Neural cell (in vitro differentiated cells): ENCODE data around the gene YBX2. TPM values are rescaled to one million over a fixed set of nuclear protein-coding genes. Genes with fewer than 3 reads are reported as not detected.
"Not testable (repeated sequence)": the region's sequence is repeated elsewhere in the genome, so short reads cannot be mapped to it uniquely, and the experiment has no call there.

Source experiments
- H2AFZ ChIP-seq: fragments of 200-600, 300-800 bp; sonication (generic), shearing (Covaris generic); 2 replicates; pipeline ENCODE4 v1.6.0; 2014; ENCODE audit warnings: low read depth, mild to moderate bottlenecking, antibody characterized with exemption, low read length, moderate library complexity
- H3F3A ChIP-seq: fragments of 200-600 bp; shearing (Covaris generic); 2 replicates; pipeline ENCODE4 v1.6.1; 2016; ENCODE audit warnings: mild to moderate bottlenecking, moderate library complexity, mixed read lengths, antibody characterized with exemption, low read length; ENCODE audit not compliant: insufficient read depth, poor library complexity, severe bottlenecking
- H3K27ac ChIP-seq: fragments of 200-600, 300-800 bp; sonication (generic), shearing (Covaris generic); 2 replicates; pipeline ENCODE4 v1.5.1; 2014; ENCODE audit warnings: mild to moderate bottlenecking, low read length, moderate library complexity
- H3K27me3 ChIP-seq: fragments of 300-800, 200-600 bp; sonication (generic), shearing (Covaris generic); 2 replicates; pipeline ENCODE4 v1.6.0; 2014; ENCODE audit warnings: mild to moderate bottlenecking, low read depth, low read length, moderate library complexity; ENCODE audit not compliant: insufficient read depth
- H3K36me3 ChIP-seq: fragments of 300-800, 200-600 bp; sonication (generic), shearing (Covaris generic); 2 replicates; pipeline ENCODE4 v1.5.1; 2014; ENCODE audit warnings: mild to moderate bottlenecking, antibody characterized with exemption, low read length, moderate library complexity; ENCODE audit not compliant: insufficient read depth
- H3K4me2 ChIP-seq: fragments of 300-800, 200-600 bp; sonication (generic), shearing (Covaris generic); 2 replicates; pipeline ENCODE4 v1.6.0; 2014; ENCODE audit warnings: mild to moderate bottlenecking, low read length
- H3K4me3 ChIP-seq: fragments of 300-800, 200-600 bp; sonication (generic), shearing (Covaris generic); 2 replicates; pipeline ENCODE4 v1.5.1; 2014; ENCODE audit warnings: mild to moderate bottlenecking, low read length, moderate library complexity
- H3K79me2 ChIP-seq: fragments of 200-600 bp; shearing (Covaris generic); replicated peaks from 2 replicates; pipeline ENCODE4 v1.6.0; 2014; ENCODE audit warnings: mild to moderate bottlenecking, low read length, moderate library complexity; ENCODE audit not compliant: insufficient read depth
- H3K9ac ChIP-seq: fragments of 300-800, 200-600 bp; sonication (generic), shearing (Covaris generic); 2 replicates; pipeline ENCODE4 v1.6.1; 2016; ENCODE audit warnings: mild to moderate bottlenecking, low read length, mixed read lengths
- H3K9me2 ChIP-seq: fragments of 200-600 bp; shearing (Covaris generic); 2 replicates; pipeline ENCODE4 v1.6.1; 2016; ENCODE audit warnings: mild to moderate bottlenecking, low read length, mixed read lengths; ENCODE audit not compliant: insufficient read depth
- H3K9me3 ChIP-seq: fragments of 200-600, 300-800 bp; sonication (generic), shearing (Covaris generic); 2 replicates; pipeline ENCODE4 v1.6.1; 2016; ENCODE audit warnings: mild to moderate bottlenecking, mixed run types, low read length, moderate library complexity, mixed read lengths
- H4K20me1 ChIP-seq: fragments of 200-600 bp; shearing (Covaris generic); 2 replicates; pipeline ENCODE4 v1.6.1; 2016; ENCODE audit warnings: mild to moderate bottlenecking, mixed run types; ENCODE audit not compliant: insufficient read depth
- EP300 ChIP-seq: fragments of 450-650 bp; conservative IDR thresholded peaks from 2 replicates; pipeline ENCODE4 v1.6.1; 2014; ENCODE audit warnings: antibody characterized with exemption, mild to moderate bottlenecking, moderate library complexity; ENCODE audit not compliant: poor library complexity, severe bottlenecking
- EZH2 ChIP-seq: fragments of 200-600, 300-800 bp; shearing (Covaris generic), sonication (generic); IDR thresholded peaks from 2 replicates; pipeline ENCODE4 v1.6.1; 2014; ENCODE audit warnings: antibody characterized with exemption, low read length, borderline replicate concordance, mild to moderate bottlenecking; ENCODE audit not compliant: insufficient read depth, poor library complexity, severe bottlenecking
- MXI1 ChIP-seq: fragments of 450-650 bp; conservative IDR thresholded peaks from 2 replicates; pipeline ENCODE4 v1.6.1; 2014; ENCODE audit warnings: antibody characterized with exemption, mild to moderate bottlenecking; ENCODE audit not compliant: poor library complexity, severe bottlenecking
- POLR2AphosphoS5 ChIP-seq: IDR thresholded peaks from 2 replicates; pipeline ENCODE4 v1.6.1; 2012
- RAD21 ChIP-seq: fragments of 450-650 bp; conservative IDR thresholded peaks from 2 replicates; pipeline ENCODE4 v1.6.1; 2014; ENCODE audit warnings: antibody characterized with exemption, mild to moderate bottlenecking, moderate library complexity
- SMC3 ChIP-seq: fragments of 450-650 bp; conservative IDR thresholded peaks from 2 replicates; pipeline ENCODE4 v1.6.1; 2014; ENCODE audit warnings: antibody characterized with exemption, mild to moderate bottlenecking, moderate library complexity; ENCODE audit not compliant: poor library complexity
- TAF1 ChIP-seq: IDR thresholded peaks from 2 replicates; pipeline ENCODE4 v1.6.1; 2012; ENCODE audit warnings: low read depth
- polyA plus RNA-seq: library from polyadenylated mRNA; depleted of rRNA; stranded (reverse); fragments of >200 nt; gene quantifications from 2 replicates; pipeline ENCODE4 v1.2.3, GENCODE V29; 2014
- TF ChIP-seq, protein P1 (sequence below): IDR thresholded peaks from 2 replicates; pipeline ENCODE4 v1.6.1; 2012; ENCODE audit warnings: borderline replicate concordance
- TF ChIP-seq, protein P2 (sequence below): fragments of 450-650 bp; IDR thresholded peaks from 2 replicates; pipeline ENCODE4 v1.5.1; 2014; ENCODE audit warnings: antibody characterized with exemption, mild to moderate bottlenecking, moderate library complexity; ENCODE audit not compliant: poor library complexity, severe bottlenecking

YBX2 gene
- polyA plus RNA-seq, 1 donor from 2014 or later = 2.1 TPM

DNA sequence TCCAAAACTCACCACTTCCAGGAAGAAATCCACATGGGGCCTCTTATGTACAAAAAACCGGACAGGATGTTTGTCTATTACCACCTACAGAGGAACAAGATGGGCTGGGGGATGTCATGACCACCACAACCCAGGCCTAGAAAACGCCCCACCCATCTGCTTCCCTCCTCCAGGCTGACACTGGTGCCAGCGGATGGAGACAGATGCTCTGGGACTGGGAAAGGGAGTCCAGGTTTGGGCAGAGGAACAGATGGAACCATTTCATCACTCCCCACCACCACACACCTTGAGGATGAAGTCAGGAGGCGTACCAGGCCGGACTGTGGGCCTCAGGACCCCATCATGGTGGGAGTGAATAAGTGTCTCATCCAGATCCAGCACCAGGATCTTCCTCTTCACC lies 47.7 kb downstream of the YBX2 start:
- no peaks in the 10 kb centered on the region for H3K27me3 ChIP-seq
- H4K20me1 ChIP-seq = no peaks in the 10 kb centered on the region
- no peak overlapping the region for H2AFZ ChIP-seq
- H3K9me3 ChIP-seq = no peaks in the 10 kb centered on the region
- no peaks in the 10 kb centered on the region for H3F3A ChIP-seq
- H3K9ac ChIP-seq = no peak overlapping the region
- H3K4me3 ChIP-seq = no peak overlapping the region
- H3K79me2 ChIP-seq = peaks cover 50% of the 10 kb centered on the region
- no peaks in the 10 kb centered on the region for H3K36me3 ChIP-seq
- no peak overlapping the region for H3K4me2 ChIP-seq
- no peak for TF ChIP-seq SMC3
- TF ChIP-seq RAD21 = no peak
- TF ChIP-seq POLR2AphosphoS5 = no peak
- TF ChIP-seq MXI1 = no peak
- TF ChIP-seq EZH2 = no peak
- TF ChIP-seq, protein P1, sequence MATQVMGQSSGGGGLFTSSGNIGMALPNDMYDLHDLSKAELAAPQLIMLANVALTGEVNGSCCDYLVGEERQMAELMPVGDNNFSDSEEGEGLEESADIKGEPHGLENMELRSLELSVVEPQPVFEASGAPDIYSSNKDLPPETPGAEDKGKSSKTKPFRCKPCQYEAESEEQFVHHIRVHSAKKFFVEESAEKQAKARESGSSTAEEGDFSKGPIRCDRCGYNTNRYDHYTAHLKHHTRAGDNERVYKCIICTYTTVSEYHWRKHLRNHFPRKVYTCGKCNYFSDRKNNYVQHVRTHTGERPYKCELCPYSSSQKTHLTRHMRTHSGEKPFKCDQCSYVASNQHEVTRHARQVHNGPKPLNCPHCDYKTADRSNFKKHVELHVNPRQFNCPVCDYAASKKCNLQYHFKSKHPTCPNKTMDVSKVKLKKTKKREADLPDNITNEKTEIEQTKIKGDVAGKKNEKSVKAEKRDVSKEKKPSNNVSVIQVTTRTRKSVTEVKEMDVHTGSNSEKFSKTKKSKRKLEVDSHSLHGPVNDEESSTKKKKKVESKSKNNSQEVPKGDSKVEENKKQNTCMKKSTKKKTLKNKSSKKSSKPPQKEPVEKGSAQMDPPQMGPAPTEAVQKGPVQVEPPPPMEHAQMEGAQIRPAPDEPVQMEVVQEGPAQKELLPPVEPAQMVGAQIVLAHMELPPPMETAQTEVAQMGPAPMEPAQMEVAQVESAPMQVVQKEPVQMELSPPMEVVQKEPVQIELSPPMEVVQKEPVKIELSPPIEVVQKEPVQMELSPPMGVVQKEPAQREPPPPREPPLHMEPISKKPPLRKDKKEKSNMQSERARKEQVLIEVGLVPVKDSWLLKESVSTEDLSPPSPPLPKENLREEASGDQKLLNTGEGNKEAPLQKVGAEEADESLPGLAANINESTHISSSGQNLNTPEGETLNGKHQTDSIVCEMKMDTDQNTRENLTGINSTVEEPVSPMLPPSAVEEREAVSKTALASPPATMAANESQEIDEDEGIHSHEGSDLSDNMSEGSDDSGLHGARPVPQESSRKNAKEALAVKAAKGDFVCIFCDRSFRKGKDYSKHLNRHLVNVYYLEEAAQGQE = no peak
- TF ChIP-seq TAF1 = no peak
- TF ChIP-seq, protein P2, sequence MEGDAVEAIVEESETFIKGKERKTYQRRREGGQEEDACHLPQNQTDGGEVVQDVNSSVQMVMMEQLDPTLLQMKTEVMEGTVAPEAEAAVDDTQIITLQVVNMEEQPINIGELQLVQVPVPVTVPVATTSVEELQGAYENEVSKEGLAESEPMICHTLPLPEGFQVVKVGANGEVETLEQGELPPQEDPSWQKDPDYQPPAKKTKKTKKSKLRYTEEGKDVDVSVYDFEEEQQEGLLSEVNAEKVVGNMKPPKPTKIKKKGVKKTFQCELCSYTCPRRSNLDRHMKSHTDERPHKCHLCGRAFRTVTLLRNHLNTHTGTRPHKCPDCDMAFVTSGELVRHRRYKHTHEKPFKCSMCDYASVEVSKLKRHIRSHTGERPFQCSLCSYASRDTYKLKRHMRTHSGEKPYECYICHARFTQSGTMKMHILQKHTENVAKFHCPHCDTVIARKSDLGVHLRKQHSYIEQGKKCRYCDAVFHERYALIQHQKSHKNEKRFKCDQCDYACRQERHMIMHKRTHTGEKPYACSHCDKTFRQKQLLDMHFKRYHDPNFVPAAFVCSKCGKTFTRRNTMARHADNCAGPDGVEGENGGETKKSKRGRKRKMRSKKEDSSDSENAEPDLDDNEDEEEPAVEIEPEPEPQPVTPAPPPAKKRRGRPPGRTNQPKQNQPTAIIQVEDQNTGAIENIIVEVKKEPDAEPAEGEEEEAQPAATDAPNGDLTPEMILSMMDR = no peak
- no peak for TF ChIP-seq EP300
- no peak overlapping the region for H3K27ac ChIP-seq
- H3K9me2 ChIP-seq = no peaks in the 10 kb centered on the region

DNA sequence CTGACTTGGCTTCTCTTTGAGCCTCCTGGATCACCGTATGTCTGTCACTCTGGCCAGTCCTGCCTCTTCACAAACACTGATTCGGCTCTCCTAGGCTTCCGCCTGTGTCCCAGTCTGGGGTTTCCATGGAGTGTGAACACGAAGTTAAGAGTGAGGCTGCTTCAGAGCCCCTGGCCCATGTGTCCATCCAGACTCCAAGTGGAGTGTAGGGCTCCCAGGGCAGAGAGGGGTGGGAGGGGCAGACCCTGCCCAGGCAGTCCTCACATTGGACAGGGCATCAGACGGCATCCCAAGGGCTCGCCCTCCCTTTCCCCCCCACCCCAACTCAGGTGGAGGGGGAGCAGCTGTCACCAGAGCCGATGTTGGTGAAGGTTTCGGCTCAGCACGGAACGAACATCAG lies 50.6 kb downstream of the YBX2 start:
- H3K9me3 ChIP-seq, H3K27me3 ChIP-seq, H3K4me2 ChIP-seq, H4K20me1 ChIP-seq, H2AFZ ChIP-seq, H3K9me2 ChIP-seq, H3K36me3 ChIP-seq, H3F3A ChIP-seq: not testable (repeated sequence)
- H3K4me3 ChIP-seq = peak overlapping the region; percentile 75
- H3K9ac ChIP-seq = peak overlapping the region; percentile 99
- peak overlapping the region; percentile 99 for H3K27ac ChIP-seq
- H3K79me2 ChIP-seq = peaks cover 48% of the 10 kb centered on the region

DNA sequence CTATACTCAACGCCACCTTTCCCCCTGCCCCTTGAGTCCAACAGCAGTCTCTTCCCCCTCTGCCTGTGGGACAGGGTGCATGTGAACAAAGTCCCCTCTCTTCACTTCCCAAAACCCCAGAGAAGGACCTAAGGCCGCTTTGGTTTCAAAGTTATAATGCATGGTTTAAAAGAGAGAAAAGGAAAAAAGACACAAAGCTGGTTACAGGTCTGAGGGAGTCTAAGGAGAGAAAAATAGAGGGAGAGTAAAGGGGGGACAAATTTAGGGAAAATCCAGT lies 51.0 kb downstream of the YBX2 start:
- H3K9me2 ChIP-seq = no peaks in the 10 kb centered on the region
- no peaks in the 10 kb centered on the region for H3K9me3 ChIP-seq
- H3K79me2 ChIP-seq = peaks cover 47% of the 10 kb centered on the region
- TF ChIP-seq MXI1 (no peak), TAF1 (no peak), EZH2 (no peak), SMC3 (no peak), RAD21 (no peak), POLR2AphosphoS5 (no peak), EP300 (no peak)
- TF ChIP-seq, protein P1 = no peak
- TF ChIP-seq, protein P2 = no peak
- H3K4me3 ChIP-seq = peak overlapping the region; percentile 75
- no peaks in the 10 kb centered on the region for H4K20me1 ChIP-seq
- peak overlapping the region; percentile 99 for H3K27ac ChIP-seq
- H3K4me2 ChIP-seq = peak overlapping the region; percentile 86
- no peaks in the 10 kb centered on the region for H3F3A ChIP-seq
- peak overlapping the region; percentile 99 for H3K9ac ChIP-seq
- peak overlapping the region; percentile 34 for H2AFZ ChIP-seq
- no peaks in the 10 kb centered on the region for H3K36me3 ChIP-seq
- H3K27me3 ChIP-seq = no peaks in the 10 kb centered on the region
